Calu3 (cell line): ENCODE data around the gene ALDH3A2. TPM values are rescaled to one million over a fixed set of nuclear protein-coding genes. Genes with fewer than 3 reads are reported as not detected.

Source experiments
- BruUV-seq: library from RNA; stranded (reverse); fragments of 400-500 nt; replicated peaks from 2 replicates; lab custom pipeline; 2021; lab: Mats Ljungman, UMichigan
- CTCF ChIA-PET: fragments of 300-600 bp; sonication (Branson Sonifier 250); formaldehyde crosslinking; loops from one replicate; lab custom pipeline; 2022; ENCODE audit warnings: antibody characterized with exemption; lab: Charles Lee
- DNase-seq: peaks from one replicate; pipeline ENCODE4 v3.0.0; 2022
- H3K27ac Mint-ChIP-seq: one replicate; pipeline ENCODE4 v1.8.0; 2022; ENCODE audit warnings: mixed read lengths; ENCODE audit not compliant: unreplicated experiment
- H3K27me3 Mint-ChIP-seq: one replicate; pipeline ENCODE4 v1.8.0; 2022; ENCODE audit warnings: mixed read lengths; ENCODE audit not compliant: unreplicated experiment
- H3K36me3 Mint-ChIP-seq: one replicate; pipeline ENCODE4 v1.8.0; 2022; ENCODE audit warnings: mild to moderate bottlenecking, moderate library complexity, mixed read lengths; ENCODE audit not compliant: insufficient read depth, unreplicated experiment
- H3K4me1 Mint-ChIP-seq: one replicate; pipeline ENCODE4 v1.8.0; 2022; ENCODE audit warnings: mild to moderate bottlenecking, low read depth, mixed read lengths; ENCODE audit not compliant: unreplicated experiment
- H3K4me3 Mint-ChIP-seq: one replicate; pipeline ENCODE4 v1.8.0; 2022; ENCODE audit warnings: mild to moderate bottlenecking, low read depth, moderate library complexity, mixed read lengths; ENCODE audit not compliant: unreplicated experiment
- H3K9me3 Mint-ChIP-seq: one replicate; pipeline ENCODE4 v1.8.0; 2022; ENCODE audit warnings: low read depth, mixed read lengths; ENCODE audit not compliant: unreplicated experiment
- CTCF ChIP-seq: fragments of 200-600 bp; IDR thresholded peaks from one replicate; pipeline ENCODE4 v1.8.0; 2022; ENCODE audit warnings: antibody characterized with exemption; ENCODE audit not compliant: unreplicated experiment
- intact Hi-C: fragments of 100-400 bp; cut with micrococcal nuclease; formaldehyde crosslinking; loops from one replicate; pipeline ENCODE4 v1.10.0; 2022; ENCODE audit not compliant: unreplicated experiment
- total RNA-seq: library from RNA; stranded (reverse); gene quantifications from 2 replicates; pipeline ENCODE4 v1.2.3, GENCODE V29; 2022

ALDH3A2 gene
- total RNA-seq, 1 experiment from 2014 or later: 32.4 TPM

- intact Hi-C loops: no loop called here
- BruUV-seq: no TSS peak
- no peak overlapping the region for H3K4me3 Mint-ChIP-seq
- H3K27me3 Mint-ChIP-seq: no peaks in the 10 kb centered on the region
- CTCF ChIA-PET: no interaction called here
- H3K4me1 Mint-ChIP-seq: no peaks in the 10 kb centered on the region
- H3K27ac Mint-ChIP-seq: no peak overlapping the region
- no peaks in the 10 kb centered on the region for H3K36me3 Mint-ChIP-seq
- H3K9me3 Mint-ChIP-seq: no peaks in the 10 kb centered on the region
- no peak for TF ChIP-seq CTCF
- DNase-seq: no peak
These were observed 57.5 kb downstream of the ALDH3A2 start for GRCh38 chr17:19705771-19706770.

- no peak for TF ChIP-seq CTCF
- no peaks in the 10 kb centered on the region for H3K9me3 Mint-ChIP-seq
- no peak for DNase-seq
- no peaks in the 10 kb centered on the region for H3K4me1 Mint-ChIP-seq
- H3K27ac Mint-ChIP-seq: no peak overlapping the region
- CTCF ChIA-PET: no interaction called here
- no peaks in the 10 kb centered on the region for H3K36me3 Mint-ChIP-seq
- no peak overlapping the region for H3K4me3 Mint-ChIP-seq
- no TSS peak for BruUV-seq
- no peaks in the 10 kb centered on the region for H3K27me3 Mint-ChIP-seq
- intact Hi-C loops: no loop called here
These were observed 58.5 kb downstream of the ALDH3A2 start for GRCh38 chr17:19706791-19707727.

GRCh38 chr17:19707728-19708221 is 59.2 kb downstream of the ALDH3A2 start:
- Mint-ChIP-seq H3K27me3 (no peaks in the 10 kb centered on the region), H3K4me1 (no peaks in the 10 kb centered on the region), H3K36me3 (no peaks in the 10 kb centered on the region), H3K27ac (no peak overlapping the region), H3K4me3 (no peak overlapping the region), H3K9me3 (no peaks in the 10 kb centered on the region)
- DNase-seq: no peak
- no peak for TF ChIP-seq CTCF
- intact Hi-C loops: no loop called here
- no TSS peak for BruUV-seq
- CTCF ChIA-PET: no interaction called here

GRCh38 chr17:19708431-19709175 is 60.1 kb downstream of the ALDH3A2 start:
- CTCF ChIA-PET: no interaction called here
- H3K4me1 Mint-ChIP-seq: no peaks in the 10 kb centered on the region
- no TSS peak for BruUV-seq
- no peaks in the 10 kb centered on the region for H3K36me3 Mint-ChIP-seq
- DNase-seq: no peak
- H3K27ac Mint-ChIP-seq: no peak overlapping the region
- H3K9me3 Mint-ChIP-seq: no peaks in the 10 kb centered on the region
- H3K27me3 Mint-ChIP-seq: no peaks in the 10 kb centered on the region
- intact Hi-C loops: no loop called here
- no peak overlapping the region for H3K4me3 Mint-ChIP-seq
- TF ChIP-seq CTCF: no peak
